GM18517 (cell line): ENCODE data around the gene MRFAP1L1.

Source experiments
- ATAC-seq: cut with Tn5 transposase; IDR thresholded peaks from one replicate; pipeline ENCODE4 v1.9.1; 2021; ENCODE audit warnings: mild to moderate bottlenecking, moderate library complexity; ENCODE audit not compliant: unreplicated experiment

MRFAP1L1 gene

GRCh38 chr4:6716958-6717655 lies 7.4 kb upstream of the MRFAP1L1 start:
- ATAC-seq = no peak

- peak; percentile 84 for ATAC-seq
Observed at GRCh38 chr4:6716018-6716911, 6.6 kb upstream of the MRFAP1L1 start, which contains the start of gene BLOC1S4. Gene BLOC1S4 (plus strand): TSS chr4:6716174. CDS start chr4:6716210, 36 bp downstream.

GRCh38 chr4:6715704-6716017 lies 6.0 kb upstream of the MRFAP1L1 start:
- no peak for ATAC-seq

- ATAC-seq = no peak
Observed at GRCh38 chr4:6714954-6715353, 5.3 kb upstream of the MRFAP1L1 start.

GRCh38 chr4:6710996-6711395 lies 1.3 kb upstream of the MRFAP1L1 start:
- ATAC-seq = no peak

GRCh38 chr4:6710282-6710681 lies 617 bp upstream of the MRFAP1L1 start:
- no peak for ATAC-seq

GRCh38 chr4:6706173-6706572 lies 3.5 kb downstream of the MRFAP1L1 start:
- ATAC-seq = no peak

GRCh38 chr4:6705646-6706045 lies 4.0 kb downstream of the MRFAP1L1 start:
- no peak for ATAC-seq

- ATAC-seq = no peak
Observed at GRCh38 chr4:6703786-6704185, 5.9 kb downstream of the MRFAP1L1 start.

GRCh38 chr4:6702761-6703160 lies 6.9 kb downstream of the MRFAP1L1 start:
- no peak for ATAC-seq

- ATAC-seq = no peak
Observed at GRCh38 chr4:6701371-6701770, 8.3 kb downstream of the MRFAP1L1 start.

- no peak for ATAC-seq
Observed at GRCh38 chr4:6699903-6700302, 9.8 kb downstream of the MRFAP1L1 start.

- ATAC-seq = no peak
Observed at GRCh38 chr4:6699388-6699787, 10.3 kb downstream of the MRFAP1L1 start.

- ATAC-seq = no peak
Observed at GRCh38 chr4:6697131-6697530, 12.5 kb downstream of the MRFAP1L1 start.

- no peak for ATAC-seq
Observed at GRCh38 chr4:6696611-6697010, 13.1 kb downstream of the MRFAP1L1 start.

GRCh38 chr4:6695660-6696610 lies 13.7 kb downstream of the MRFAP1L1 start:
- no peak for ATAC-seq

GRCh38 chr4:6694177-6694901 lies 15.3 kb downstream of the MRFAP1L1 start:
- no peak for ATAC-seq

GRCh38 chr4:6693231-6694176 lies 16.2 kb downstream of the MRFAP1L1 start, which contains the start of gene S100P:
Gene S100P (plus strand): TSS chr4:6693878. CDS start chr4:6693933, 55 bp downstream.
- no peak for ATAC-seq

GRCh38 chr4:6692806-6693205 lies 16.9 kb downstream of the MRFAP1L1 start:
- ATAC-seq = no peak
